GM23338 (cell line): Measurements from ENCODE around the gene ATR. TPM values are rescaled to one million over a fixed set of nuclear protein-coding genes. Genes with fewer than 3 reads are reported as not detected.

Experiments used
- ATAC-seq: fragments of 200-7000 bp; cut with Tn5 transposase; 3 replicates; pipeline ENCODE4 v1.9.1; 2020
- DNase-seq: peaks from one replicate; pipeline ENCODE4 v3.0.0-alpha.2; 2015; ENCODE audit warnings: low spot score
- H2AFZ ChIP-seq: fragments of 200-600 bp; sonication (generic); 2 replicates; pipeline ENCODE4 v1.8.0; 2016; ENCODE audit warnings: antibody characterized with exemption, mild to moderate bottlenecking, moderate library complexity
- H3F3A ChIP-seq: fragments of 200-600 bp; sonication (generic); replicated peaks from 2 replicates; pipeline ENCODE4 v1.8.0; 2017; ENCODE audit warnings: antibody characterized with exemption, mixed run types, low read depth
- H3K27ac ChIP-seq: fragments of 200-600 bp; sonication (generic); 2 replicates; pipeline ENCODE4 v1.6.1; 2016; ENCODE audit warnings: low read depth
- H3K27me3 ChIP-seq: fragments of 200-600 bp; sonication (generic); 2 replicates; pipeline ENCODE4 v1.8.0; 2016; ENCODE audit warnings: mild to moderate bottlenecking, mixed run types, moderate library complexity; ENCODE audit not compliant: insufficient read depth
- H3K36me3 ChIP-seq: fragments of 200-600 bp; sonication (generic); 2 replicates; pipeline ENCODE4 v1.8.0; 2016; ENCODE audit warnings: mild to moderate bottlenecking; ENCODE audit not compliant: insufficient read depth
- H3K4me1 ChIP-seq: fragments of 200-600 bp; sonication (generic); 2 replicates; pipeline ENCODE4 v1.8.0; 2016; ENCODE audit warnings: mild to moderate bottlenecking, moderate library complexity; ENCODE audit not compliant: insufficient read depth
- H3K4me2 ChIP-seq: fragments of 200-600 bp; sonication (generic); 2 replicates; pipeline ENCODE4 v1.7.1; 2017; ENCODE audit warnings: mixed run types
- H3K4me3 ChIP-seq: fragments of 200-600 bp; sonication (generic); 2 replicates; pipeline ENCODE4 v1.6.1; 2016; ENCODE audit warnings: mixed run types
- H3K79me2 ChIP-seq: fragments of 200-600 bp; sonication (generic); replicated peaks from 2 replicates; pipeline ENCODE4 v1.8.0; 2017; ENCODE audit warnings: mild to moderate bottlenecking; ENCODE audit not compliant: insufficient read depth
- H3K9me2 ChIP-seq: fragments of 200-600 bp; sonication (generic); 2 replicates; pipeline ENCODE4 v1.8.0; 2017; ENCODE audit not compliant: insufficient read depth
- H4K20me1 ChIP-seq: fragments of 200-600 bp; sonication (generic); replicated peaks from 2 replicates; pipeline ENCODE4 v1.8.0; 2017; ENCODE audit warnings: mild to moderate bottlenecking; ENCODE audit not compliant: insufficient read depth
- H3K27ac Mint-ChIP-seq: 2 replicates; pipeline ENCODE4 v1.8.0; 2020; ENCODE audit warnings: inconsistent platforms, mild to moderate bottlenecking, moderate library complexity, mixed read lengths
- H3K27me3 Mint-ChIP-seq: 3 replicates; pipeline ENCODE4 v1.8.0; 2022; ENCODE audit warnings: low read depth, mild to moderate bottlenecking, moderate library complexity, mixed read lengths, inconsistent platforms; ENCODE audit not compliant: insufficient read depth, poor library complexity
- H3K36me3 Mint-ChIP-seq: 3 replicates; pipeline ENCODE4 v1.8.0; 2021; ENCODE audit warnings: low read depth, mild to moderate bottlenecking, inconsistent platforms, moderate library complexity, mixed read lengths
- H3K4me1 Mint-ChIP-seq: 3 replicates; pipeline ENCODE4 v1.8.0; 2020; ENCODE audit warnings: mild to moderate bottlenecking, inconsistent platforms, mixed read lengths
- H3K4me3 Mint-ChIP-seq: 3 replicates; pipeline ENCODE4 v1.8.0; 2021; ENCODE audit warnings: moderate library complexity, mild to moderate bottlenecking, inconsistent platforms, mixed read lengths
- H3K9me3 Mint-ChIP-seq: 3 replicates; pipeline ENCODE4 v1.8.0; 2020; ENCODE audit warnings: moderate library complexity, mild to moderate bottlenecking, inconsistent platforms, mixed read lengths
- CTCF ChIP-seq, 2 experiments: fragments of 200-600 bp in 1 of 2; sonication (generic) in 1 of 2; conservative IDR thresholded peaks; 2 replicates each; pipeline versions ENCODE4 v1.5.1 to v1.6.1; 2016 to 2017; ENCODE audit warnings: antibody characterized with exemption in 2 of 2, low read depth in 2 of 2, mild to moderate bottlenecking in 2 of 2, moderate library complexity in 1 of 2
- EZH2 ChIP-seq: fragments of 200-600 bp; sonication (generic); IDR thresholded peaks from one replicate; pipeline ENCODE4 v1.8.0; 2017; ENCODE audit warnings: antibody characterized with exemption, mild to moderate bottlenecking, low read depth; ENCODE audit not compliant: unreplicated experiment
- JUNB ChIP-seq: IDR thresholded peaks from one replicate; pipeline ENCODE4 v1.6.1; 2016; ENCODE audit warnings: antibody characterized with exemption; ENCODE audit not compliant: unreplicated experiment
- STAT1 ChIP-seq: IDR thresholded peaks from one replicate; pipeline ENCODE4 v1.6.1; 2016; ENCODE audit warnings: antibody characterized with exemption; ENCODE audit not compliant: unreplicated experiment
- ZNF331 ChIP-seq: fragments of 250-450 bp; sonication (Bioruptor Pico); IDR thresholded peaks from 2 replicates; pipeline ENCODE4 v1.5.0; 2020; ENCODE audit warnings: low read depth, mild to moderate bottlenecking, moderate library complexity
- ZNF462 ChIP-seq: fragments of 250-450 bp; sonication (Bioruptor Pico); IDR thresholded peaks from 2 replicates; pipeline ENCODE4 v1.5.0; 2020; ENCODE audit warnings: mild to moderate bottlenecking, moderate library complexity
- polyA plus RNA-seq: library from polyadenylated mRNA; unstranded; fragments of >200 nt; fragmentation: Nextera tagmentation; extraction: Ambion mirVana; gene quantifications from 2 replicates; pipeline ENCODE4 v1.2.1, GENCODE V29; 2016
- total RNA-seq: library from RNA; depleted of rRNA; stranded (reverse); fragments of >200 nt; shearing (Covaris generic); gene quantifications from 2 replicates; pipeline ENCODE4 v1.2.3, GENCODE V29; 2014

Gene ATR
- total and polyA plus RNA-seq, 2 experiments from 2014 or later, result 29.7 to 39.1 TPM

DNA sequence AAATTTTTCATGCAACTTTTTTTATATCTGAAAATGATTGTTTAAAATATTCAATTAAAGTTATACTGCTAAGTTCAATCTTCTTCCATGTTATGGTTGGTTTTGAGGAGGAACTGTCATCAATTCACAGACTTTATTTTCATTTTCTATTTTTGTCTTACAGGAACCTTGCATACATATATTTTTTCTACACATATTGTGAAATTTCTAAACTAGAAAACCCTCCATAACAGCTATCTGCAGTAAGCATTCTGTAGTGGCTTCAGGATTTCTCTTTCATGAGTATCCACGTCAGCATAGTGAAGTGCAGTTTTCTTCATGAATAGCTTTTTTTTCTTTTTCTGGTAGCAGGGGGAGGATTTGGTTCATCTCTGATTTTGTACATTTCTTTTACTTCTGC lies 48.2 kb downstream of the ATR start (continued):
- TF ChIP-seq ZNF462 (CRISPR knock-in tag), result no peak
- no peak for TF ChIP-seq JUNB
- no peak for TF ChIP-seq STAT1
- no peak for TF ChIP-seq ZNF331 (CRISPR knock-in tag)

DNA sequence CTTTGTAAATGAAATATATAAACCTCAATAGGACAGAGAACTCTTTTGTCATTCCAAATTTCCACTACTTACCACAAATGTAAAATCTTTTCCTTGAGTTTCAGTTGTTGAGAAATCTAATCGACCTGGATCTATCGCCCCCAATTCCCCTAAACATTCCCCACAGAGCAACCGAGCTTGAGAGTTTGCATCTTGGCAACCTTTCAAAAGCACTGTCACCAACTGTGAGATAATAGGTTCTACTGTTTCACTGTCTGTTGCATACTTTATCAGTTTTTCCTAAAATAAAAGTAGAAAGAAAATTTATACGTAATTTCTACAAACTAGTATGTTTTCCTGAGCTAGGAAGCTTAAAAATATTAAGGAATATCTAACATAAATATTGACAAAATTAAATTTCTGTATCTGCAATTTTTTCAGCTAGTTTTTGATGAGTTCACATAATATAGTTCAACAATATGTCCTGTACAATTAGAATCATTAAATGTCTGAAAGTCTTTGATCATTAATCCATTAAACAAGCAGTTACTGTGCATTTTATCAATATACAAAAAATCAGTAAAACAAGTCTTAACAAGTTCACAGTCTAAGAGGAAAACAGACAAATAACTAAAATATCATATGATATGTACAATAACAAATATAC lies 54.5 kb downstream of the ATR start:
- peaks cover 2% of the 10 kb centered on the region for H3K27me3 Mint-ChIP-seq

More for the DNA sequence above, 54.5 kb downstream of the ATR start:
- no peak for TF ChIP-seq EZH2
- no peak for TF ChIP-seq CTCF (conservative IDR thresholded peaks at IDR 0.05; ENCODE audit: low read depth in 2 of 2)
- Histone ChIP-seq H3K4me3 (no peak overlapping the region), H4K20me1 (no peaks in the 10 kb centered on the region), H3K27me3 (no peaks in the 10 kb centered on the region), H3F3A (no peaks in the 10 kb centered on the region), H3K27ac (no peak overlapping the region), H3K4me2 (no peak overlapping the region), H3K9me2 (no peaks in the 10 kb centered on the region), H2AFZ (no peak overlapping the region), H3K4me1 (no peaks in the 10 kb centered on the region), H3K79me2 (no peaks in the 10 kb centered on the region), H3K36me3 (no peaks in the 10 kb centered on the region)
- DNase-seq (no peak), ATAC-seq (no peak)
- peaks cover 4% of the 10 kb centered on the region; the same call in 1 of the 3 replicates for H3K9me3 Mint-ChIP-seq
- no peak overlapping the region for H3K4me3 Mint-ChIP-seq
- H3K36me3 Mint-ChIP-seq, result peaks cover 32% of the 10 kb centered on the region
- H3K4me1 Mint-ChIP-seq, result no peaks in the 10 kb centered on the region
- no peak overlapping the region for H3K27ac Mint-ChIP-seq
